ENCODE results near the gene RPL13.
A peak's percentile ranks its signal among the peaks of the same experiment; 100 is the strongest.
"Not testable (repeated sequence)": the region's sequence is repeated elsewhere in the genome, so short reads cannot be mapped to it uniquely, and the experiment has no call there.

RPL13 gene

DNA sequence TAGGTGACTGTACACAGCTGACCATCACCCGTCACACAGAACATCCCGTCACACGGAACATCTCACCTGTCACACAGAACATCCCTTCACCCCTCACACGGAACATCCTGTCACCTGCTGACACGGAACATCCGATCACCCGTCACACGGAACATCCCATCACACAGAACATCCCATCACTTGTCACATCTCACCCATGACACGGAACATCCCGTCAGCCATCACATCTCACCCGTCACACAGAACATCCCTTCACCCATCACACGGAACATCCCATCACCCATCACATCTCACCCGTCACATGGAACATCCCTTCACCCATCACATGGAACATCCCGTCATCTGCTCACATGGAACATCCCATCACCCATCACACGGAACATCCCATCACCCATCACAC, 18.9 kb downstream of the RPL13 start:
- DNase-seq: no peak

DNA sequence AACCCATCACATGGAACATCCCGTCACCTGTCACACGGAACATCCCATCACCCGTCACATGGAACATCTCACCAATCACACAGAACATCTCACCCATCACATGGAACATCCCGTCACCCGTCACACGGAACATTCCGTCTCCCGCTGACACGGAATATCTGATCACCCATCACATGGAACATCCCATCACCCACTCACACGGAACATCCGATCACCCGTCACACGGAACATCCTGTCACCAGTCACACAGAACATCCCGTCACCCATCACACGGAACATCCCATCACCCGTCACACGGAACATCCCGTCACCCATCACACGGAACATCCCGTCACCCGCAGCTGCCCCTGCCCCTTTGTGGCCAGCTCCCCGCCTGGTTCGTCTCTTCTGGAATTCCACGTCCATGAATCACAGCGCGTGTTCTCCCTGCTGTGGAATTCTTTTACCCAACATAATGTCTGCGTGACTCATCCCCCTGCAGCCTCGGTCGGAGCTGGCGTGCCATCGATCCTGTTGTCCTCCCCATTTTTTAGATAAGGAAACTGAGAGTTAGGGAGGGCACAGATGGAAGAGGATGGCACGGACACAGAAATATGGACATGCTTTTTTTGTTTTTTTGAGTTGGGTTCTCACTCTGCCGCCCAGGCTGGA, 20.7 kb downstream of the RPL13 start:
- peak; percentile 90 to 92 for DNase-seq

DNA sequence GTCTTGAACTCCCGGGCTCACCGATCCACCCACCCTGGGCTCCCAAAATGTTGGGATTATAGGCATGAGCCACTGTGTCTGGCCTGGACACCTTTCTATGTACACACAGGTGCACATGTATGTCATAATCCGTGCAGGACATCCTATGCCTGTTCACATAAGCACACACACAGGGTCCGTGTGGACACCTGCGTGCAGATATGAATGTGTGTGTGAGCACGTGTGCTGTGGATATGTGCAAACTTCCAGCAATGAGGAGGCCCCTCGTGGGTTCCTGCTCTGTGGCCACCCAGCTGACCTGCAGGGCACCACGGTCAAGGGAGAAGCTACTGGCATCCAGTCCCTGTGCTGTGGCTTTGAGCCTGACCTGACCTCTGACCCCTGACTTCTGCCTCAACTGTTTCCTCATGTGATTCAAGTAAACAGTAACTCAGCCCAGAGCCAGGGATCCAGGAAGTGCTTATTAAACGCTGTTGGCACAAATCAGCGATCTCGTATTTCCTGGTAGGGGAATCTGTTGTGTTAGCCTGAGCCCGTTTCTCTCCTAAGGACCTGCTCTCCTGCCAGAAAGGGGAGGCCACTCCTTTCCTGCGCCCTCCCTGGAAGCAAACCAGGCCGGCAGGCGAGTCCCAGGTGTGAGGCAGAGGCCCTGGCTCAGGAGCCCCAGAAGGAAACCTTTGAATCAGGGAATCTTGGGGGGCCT, 21.5 kb downstream of the RPL13 start:
- DNase-seq: no peak

DNA sequence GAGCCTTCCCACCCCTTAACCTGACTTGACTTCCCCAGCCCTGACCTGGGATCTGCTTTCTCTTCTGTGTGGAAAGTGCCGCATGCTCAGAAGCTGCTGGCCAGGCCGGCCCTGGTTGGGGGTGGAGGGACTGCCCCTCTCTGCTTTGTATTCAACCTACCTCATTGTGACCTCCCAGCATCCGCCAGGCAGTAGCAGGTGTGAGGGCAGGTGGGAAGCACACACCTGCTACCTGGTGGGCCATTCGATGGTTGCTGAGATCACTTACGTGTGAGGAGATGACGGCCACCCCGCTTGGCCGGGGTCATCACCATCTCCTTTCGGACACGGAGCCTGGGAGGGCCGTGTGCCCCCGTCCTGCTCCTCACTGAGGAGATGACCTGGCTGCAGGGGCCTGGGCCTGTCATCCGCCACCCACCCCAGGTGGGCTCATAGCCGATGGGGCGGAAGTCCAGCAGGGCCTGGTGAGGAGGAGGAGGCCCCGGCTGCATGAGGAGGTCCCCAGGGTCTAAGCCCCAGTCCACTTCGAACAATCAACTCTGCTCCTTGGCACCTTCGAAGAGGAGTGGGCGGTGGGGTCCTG, 22.2 kb downstream of the RPL13 start:
- no peak for DNase-seq

DNA sequence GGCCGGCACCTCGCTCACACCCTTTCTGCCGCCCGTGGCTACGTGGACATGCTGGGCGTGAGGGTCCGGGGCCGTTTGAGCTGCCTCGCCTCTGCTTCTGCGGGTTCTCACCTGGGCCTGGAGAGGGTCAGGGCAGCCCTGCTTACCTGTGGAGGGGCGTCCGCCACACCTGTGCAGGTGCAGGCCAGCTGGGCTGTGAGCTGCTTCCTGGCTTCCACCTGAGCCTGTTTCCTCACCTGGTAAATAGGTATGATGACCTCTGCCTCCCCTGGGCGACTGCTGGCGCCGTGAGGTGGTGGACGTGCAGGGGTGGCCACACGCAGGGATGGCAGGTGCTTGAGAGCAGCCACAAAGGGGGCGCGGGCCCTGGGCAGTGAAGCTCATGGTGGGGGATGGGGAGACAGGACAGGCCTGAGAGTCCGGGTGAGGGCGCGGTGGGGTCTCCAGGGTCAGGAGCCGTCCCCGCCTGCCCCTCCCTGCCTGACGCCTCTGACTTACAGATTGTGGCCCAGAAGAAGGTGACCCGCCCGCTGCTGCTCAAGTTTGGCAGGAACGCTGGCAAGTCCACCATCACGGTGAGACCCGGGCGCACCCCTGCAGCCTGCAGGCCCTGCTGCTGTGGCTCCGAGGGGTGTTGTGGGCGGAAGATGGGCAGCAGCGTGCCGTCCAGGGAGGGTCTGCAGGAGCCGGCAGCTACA, 22.9 kb downstream of the RPL13 start:
- DNase-seq: no peak

DNA sequence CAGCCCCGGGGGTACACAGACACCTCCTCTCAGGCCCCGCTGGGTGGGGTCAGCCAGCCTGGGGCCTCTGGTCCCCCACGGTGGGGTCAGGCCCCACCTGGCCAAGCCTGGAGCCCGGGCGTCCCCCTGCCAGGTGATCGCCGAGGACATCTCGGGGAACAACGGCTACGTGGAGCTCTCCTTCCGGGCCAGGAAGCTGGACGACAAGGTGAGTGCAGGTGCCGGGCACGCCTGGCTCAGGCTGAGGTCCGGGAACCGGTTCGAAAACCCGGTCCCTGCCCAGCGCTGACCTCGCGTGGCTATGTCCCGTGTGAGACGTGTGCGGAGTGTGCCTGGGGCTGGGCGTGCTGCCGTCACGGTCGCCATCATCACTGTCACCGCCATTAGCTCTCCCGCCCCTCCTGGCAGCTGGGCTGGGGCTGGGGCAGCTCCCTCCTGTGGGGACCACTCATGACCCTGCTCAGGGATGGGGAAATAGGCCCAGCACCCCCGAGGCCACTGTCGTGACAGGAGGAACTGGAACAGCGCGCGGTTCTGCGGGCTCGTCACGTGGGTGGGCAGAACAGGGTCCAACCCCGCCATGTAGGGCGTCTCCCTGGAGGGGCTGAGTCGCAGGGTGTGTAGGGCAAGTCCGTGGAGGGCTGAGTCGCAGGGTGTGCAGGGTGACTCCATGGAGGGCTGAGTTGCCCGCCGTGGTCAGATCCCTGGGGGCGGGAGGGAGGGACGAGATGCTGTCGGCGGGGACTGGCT, 23.6 kb downstream of the RPL13 start:
- DNase-seq: no peak

DNA sequence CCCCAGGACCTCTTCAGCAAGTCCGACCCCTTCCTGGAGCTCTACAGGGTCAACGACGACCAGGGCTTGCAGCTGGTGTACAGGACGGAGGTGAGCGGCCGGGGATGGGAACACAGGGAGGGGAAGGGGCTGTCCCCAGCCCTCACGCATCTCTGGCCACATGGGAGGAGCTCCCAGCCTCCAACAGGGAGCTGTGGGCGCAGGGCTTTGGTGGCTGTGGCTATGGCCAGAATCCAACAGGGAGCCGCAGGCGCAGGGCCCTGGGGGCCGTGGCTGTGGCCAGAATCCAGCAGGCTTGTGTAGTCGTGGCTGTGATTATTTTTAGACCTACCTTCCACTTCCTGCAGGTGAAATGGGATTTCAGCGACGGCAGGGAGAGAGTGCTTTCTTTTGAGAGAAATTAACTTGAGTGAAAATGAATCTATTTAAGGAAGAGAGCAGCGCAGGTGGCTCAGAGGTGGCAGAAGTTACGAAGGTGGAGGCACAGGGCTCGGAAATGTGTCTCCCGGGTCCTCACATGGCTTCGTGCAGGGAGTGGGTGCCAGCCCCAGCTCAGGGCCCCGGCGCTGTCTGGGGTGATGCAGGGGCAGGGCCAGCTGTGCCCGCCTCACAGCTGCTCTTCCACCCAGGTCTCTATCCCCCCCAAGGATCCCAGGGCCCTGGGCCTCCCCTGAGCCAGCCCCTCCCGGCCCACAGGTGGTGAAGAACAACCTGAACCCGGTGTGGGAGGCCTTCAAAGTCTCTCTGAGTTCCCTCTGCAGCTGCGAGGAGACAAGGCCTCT, 24.5 kb downstream of the RPL13 start:
- DNase-seq: no peak

DNA sequence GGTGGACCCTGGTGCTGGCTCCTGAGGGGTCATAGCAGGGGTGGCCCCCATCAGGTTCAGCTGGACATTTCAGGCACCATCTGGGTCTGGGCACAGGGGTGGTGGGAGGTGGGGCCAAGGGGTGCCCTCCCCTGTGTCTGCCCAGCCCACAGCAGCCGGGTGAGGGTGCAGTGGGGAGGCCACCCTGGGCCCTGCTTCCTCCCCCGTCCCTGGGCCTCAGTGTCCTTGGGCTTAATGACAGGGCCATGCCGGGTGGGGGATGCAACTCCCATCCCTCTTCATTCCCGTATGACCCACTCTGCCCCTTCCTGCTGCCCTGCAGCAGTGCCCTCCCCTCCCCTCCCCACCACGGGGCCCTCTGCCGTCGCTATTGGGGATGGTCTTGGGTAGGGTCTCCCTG, 25.7 kb downstream of the RPL13 start:
- DNase-seq: no peak

DNA sequence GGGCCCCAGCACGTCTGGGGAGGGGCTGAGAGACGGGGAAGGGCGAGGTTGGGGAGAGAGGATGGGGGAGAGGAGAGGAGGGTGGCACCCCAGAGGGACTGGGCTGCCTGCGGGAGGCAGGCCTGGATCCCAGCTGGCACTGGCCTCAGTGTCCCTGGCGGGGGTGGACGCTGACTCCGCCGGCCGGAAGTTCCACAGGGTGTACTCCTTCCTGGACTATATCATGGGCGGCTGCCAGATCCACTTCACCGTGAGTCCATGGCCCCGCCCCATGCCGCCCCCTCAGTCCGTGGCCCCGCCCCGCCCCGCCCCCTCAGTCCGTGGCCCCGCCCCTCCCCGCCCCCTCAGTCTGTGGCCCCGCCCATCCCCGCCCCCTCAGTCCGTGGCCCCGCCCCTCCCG, 26.4 kb downstream of the RPL13 start:
- no peak for DNase-seq

DNA sequence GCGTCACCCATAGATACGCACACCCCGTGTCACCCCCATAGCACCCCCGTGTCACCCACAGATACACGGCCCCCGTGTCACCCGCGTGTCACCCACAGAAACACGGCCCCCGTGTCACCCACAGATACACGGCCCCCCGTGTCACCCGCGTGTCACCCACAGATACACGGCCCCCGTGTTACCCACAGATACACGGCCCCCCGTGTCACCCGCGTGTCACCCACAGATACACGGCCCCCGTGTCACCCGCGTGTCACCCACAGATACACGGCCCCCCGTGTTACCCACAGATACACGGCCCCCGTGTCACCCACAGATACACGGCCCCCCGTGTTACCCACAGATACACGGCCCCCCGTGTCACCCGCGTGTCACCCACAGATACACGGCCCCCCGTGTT, 27.2 kb downstream of the RPL13 start:
- DNase-seq: not testable (repeated sequence)

DNA sequence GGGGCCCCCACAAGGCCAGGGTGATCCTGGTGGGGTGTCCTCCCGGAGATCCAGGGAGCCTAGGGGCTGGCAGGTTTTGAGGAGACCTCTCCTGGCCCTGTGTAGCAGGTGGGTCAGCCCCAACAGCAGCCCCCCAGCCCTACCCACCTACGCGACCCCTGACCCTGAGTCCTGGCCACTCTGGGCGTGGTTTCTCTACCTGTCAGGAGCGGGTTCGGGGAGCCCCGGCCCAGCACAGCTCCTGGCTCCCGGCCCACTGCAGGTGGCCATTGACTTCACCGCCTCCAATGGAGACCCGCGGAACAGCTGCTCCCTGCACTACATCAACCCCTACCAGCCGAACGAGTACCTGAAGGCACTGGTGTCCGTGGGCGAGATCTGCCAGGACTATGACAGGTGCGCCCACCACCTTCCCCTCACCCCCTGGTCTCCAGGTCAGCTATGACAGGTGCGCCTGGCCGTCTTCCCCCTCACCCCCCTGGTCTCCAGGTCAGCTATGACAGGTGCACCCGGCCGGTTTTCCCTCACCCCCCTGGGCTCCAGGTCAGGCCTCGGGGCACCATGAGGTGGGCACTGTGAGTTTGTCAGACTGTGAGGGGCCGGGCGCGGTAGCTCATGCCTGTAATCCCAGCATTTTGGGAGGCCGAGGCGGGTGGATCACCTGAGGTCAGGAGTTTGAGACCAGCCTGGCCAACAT, 28.1 kb downstream of the RPL13 start:
- no peak for DNase-seq

DNA sequence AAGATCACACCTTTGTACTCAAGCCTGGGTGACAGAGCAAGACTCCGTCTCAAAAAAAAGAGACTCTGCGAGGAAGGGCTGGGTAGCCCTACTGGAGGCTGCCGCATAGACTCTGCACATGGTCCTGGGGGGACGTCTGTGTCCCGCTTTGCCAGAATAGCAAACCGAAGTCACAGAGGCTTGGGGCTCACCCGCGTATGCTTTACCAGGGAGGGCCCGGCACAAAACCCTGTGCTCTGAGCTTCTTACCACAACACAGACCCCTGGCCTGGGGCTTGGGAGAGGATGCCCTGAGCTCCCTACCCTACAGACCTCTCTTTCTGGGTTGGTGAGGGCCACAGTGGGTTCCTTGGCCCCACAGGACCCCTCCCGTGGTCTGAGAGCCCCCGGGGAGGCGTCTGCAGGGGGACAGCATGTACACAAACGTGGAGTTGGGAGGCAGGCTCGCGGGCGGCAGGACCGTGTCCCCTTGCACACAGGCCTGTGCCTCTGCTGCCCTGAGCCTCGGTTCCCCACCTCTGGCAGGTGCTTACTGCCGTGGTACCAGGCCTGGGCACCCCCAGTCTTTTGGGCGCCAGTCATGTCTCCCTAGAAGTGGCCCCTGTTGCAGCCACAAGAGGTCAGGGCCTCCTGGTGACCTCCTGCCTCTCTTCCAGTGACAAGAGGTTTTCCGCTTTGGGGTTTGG, 28.9 kb downstream of the RPL13 start:
- no peak for DNase-seq

DNA sequence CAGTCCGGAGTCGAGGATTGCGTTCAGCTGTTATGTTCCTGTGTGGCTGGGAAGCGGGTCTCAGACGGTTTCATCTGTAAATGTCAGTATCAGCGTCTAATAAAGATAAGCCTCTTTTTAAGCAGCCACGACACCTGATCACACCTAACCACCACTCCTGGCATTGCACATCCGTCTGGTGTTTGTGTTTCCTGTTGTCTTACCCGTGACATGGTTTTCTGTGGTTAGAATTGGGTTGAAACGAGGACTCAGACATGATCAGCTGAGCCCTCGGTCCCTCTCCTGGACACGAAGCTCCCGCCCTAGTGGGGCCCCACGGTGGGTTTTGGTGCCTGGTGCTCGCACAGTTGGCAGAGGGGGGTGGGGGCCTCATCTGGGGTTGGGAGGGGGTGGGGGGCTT, 33.4 kb downstream of the RPL13 start:
- no peak for DNase-seq

DNA sequence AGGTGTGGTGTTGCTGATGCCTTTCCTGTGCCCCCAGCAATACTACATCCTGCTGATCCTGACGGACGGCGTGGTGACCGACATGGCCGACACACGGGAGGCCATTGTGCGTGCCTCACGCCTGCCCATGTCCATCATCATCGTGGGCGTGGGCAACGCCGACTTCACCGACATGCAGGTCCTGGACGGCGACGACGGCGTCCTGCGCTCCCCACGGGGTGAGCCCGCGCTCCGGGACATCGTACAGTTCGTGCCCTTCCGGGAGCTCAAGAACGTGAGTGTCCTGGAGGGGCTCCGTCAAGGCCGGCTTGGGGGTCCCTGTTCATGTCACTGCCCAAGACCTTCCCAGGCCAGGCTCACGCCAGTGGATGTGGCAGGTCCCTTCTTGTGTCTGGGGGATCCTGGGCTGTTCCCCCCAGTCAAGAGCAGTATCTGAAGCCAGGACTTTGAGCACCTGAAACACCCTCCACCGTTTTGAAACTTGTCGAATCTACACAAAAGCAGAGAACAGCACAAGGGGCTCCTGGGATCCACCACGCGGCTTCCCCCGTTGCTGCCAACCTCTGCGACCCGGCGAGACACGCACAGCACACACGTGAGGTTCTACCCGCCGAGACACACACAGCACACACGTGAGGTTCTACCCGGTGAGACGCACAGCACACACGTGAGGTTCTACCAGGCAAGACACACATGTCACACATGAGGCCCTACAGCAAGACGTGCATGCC, 35.0 kb downstream of the RPL13 start:
- no peak for DNase-seq

DNA sequence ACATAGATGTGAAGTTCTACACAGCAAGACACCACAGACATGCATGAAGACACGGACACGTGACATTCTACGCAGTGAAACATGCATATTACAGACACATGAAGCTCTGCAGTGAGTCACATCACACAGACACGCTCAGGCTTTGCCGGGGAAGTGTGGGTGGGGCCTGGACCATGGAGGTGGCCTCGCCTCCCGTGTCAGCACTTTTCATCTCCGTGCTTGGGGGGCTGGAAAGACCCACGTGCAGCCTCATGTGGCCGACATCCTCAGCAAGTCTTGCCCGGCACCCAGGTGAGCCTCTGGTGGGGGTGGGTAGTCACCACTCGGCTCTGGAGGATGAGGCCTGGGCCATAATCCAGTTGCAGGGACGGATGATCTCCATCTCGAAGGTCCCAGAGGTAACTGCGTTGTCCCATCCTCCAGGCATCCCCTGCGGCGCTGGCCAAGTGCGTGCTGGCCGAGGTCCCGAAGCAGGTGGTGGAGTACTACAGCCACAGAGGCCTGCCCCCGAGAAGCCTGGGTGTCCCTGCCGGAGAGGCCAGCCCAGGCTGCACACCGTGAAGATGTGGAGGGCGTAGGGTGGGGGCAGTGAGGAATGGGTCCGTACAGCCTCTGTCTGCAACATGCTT, 35.7 kb downstream of the RPL13 start:
- DNase-seq: no peak

DNA sequence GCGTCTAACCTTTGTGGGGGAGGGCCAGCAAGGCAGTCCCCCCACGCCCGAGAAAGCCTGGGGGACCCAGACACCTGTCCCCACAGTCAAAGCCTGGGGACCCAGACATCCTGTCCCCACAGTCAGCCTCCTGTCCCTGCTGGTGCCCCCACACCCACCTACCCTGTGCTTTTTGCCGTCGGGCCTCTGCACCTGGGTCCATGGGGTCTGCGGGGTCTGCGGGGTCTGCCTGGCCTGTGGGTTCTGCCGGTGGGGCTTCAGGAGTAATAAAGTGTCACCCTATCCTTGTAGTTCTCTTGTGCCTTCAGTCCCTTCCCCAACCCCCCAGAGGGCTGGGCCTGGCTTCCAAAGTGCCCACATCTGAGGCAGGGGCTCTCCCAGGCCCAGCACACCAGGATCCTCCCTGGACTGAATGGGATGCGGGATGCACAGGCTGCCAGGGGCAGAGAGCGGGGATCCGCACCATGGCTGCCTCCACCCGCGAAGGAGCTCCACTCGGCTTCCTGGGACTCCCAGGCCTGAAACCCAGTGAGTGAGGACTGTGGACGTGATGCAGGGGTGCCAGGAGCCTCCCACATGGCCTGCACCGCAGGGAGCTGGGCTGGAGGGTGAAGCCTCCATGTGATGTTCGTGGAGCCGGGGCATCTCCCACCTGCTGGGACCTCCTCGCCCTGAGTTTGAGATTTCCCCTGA, 36.6 kb downstream of the RPL13 start:
- no peak for DNase-seq

DNA sequence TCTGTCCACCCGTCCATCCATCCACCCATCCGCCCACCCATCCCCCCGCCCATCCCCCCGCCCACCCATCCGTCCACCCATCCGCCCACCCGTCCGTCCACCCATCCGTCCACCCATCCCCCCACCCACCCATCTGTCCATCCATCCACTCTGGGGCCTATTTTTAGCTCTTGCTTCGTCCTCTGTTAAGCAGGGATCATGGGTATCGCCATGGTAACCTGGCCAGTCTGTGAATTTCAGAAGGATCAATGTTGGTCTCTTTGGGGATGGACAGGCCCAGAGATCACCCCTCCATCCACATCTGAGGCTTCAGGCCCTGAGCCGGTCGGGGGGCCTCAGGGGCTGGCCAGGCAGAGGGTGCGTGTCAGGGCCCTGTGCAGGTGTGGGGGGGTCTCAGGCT, 37.7 kb downstream of the RPL13 start:
- peak in 1 of 2 experiments; percentile 19 for DNase-seq

DNA sequence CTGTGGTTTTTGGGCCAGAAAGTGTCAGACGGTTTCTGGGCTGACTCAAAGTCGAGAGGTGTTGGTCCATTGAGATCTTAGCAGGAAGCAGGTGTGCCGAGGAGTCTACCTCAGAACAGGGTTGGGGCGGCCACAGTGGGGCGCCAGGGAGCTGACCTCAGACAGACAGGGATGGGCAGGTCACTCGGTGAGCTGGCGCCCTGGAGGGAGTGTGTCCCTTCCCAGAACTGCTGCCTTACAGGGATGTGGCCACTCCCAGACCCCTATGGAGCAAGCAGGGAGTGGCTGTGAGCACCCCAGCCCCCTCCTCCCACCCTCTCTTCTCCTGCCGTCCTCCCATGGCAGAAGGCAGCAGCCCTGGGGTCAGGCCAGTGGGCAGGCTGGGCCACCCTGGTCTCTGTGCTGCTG, 39.0 kb downstream of the RPL13 start:
- DNase-seq: peak in 1 of 2 experiments; percentile 58

DNA sequence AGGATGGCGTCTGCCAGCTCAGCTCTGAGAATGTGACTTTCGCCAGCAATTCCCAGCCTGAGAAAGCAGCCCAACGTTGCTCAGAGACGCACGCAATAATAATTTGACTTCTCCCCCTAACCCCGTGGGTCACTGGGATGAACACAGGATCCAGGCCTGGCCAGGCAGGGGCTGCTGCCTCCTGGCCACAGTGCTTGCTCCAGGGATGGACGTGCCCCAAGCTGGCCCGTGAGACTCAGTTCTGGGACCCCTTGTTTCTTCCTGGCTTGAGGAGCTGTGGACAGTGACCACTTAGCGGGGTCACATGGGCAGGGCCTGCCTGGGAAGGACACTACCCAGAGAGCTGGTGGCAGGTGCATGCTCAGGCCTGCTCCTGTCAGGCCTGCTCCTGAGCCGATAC, 39.4 kb downstream of the RPL13 start:
- no peak for DNase-seq

Data from SW 1271 (cell line).